ENCODE data around the gene TRIM47. TPM values are rescaled to one million over a fixed set of nuclear protein-coding genes. Genes with fewer than 3 reads are reported as not detected.
A peak's percentile ranks its signal among the peaks of the same experiment; 100 is the strongest.

Gene TRIM47
- total and polyA plus RNA-seq, 2 of the 13 experiments (the other 11 are each of a cell fraction or from before 2014, with no cell fraction given) = 33.5 to 82.0 TPM

- no peak for TF ChIP-seq FOXO1 (CRISPR knock-in tag; IDR thresholded peaks at IDR 0.05)
- 0 out of 2 replicates have a peak, but pooled peaks have one; percentile 45 for TF ChIP-seq MTERF4 (CRISPR knock-in tag; IDR thresholded peaks at IDR 0.05)
- TF ChIP-seq ATF7-NPFF (CRISPR knock-in tag; IDR thresholded peaks at IDR 0.05; ENCODE audit: low read depth) = no peak
- no peak for TF ChIP-seq NONO (IDR thresholded peaks at IDR 0.05)
- TF ChIP-seq NONO (CRISPR knock-in tag; conservative IDR thresholded peaks at IDR 0.05) = no peak; the same call in 1 of the 2 replicates
- TF ChIP-seq NBN (conservative IDR thresholded peaks at IDR 0.05) = no peak
- no peak for TF ChIP-seq SRSF1 (optimal IDR thresholded peaks at IDR 0.05; ENCODE audit: low read depth, low read length)
- TF ChIP-seq ZNF564 (CRISPR knock-in tag; IDR thresholded peaks at IDR 0.05) = no peak
- TF ChIP-seq SKI (IDR thresholded peaks at IDR 0.05; ENCODE audit: partially characterized antibody) = no peak
- TF ChIP-seq PPARG (CRISPR knock-in tag; conservative IDR thresholded peaks at IDR 0.05) = no peak
- no peak for TF ChIP-seq ZNF644 (CRISPR knock-in tag; IDR thresholded peaks at IDR 0.05; ENCODE audit: low read depth)
- TF ChIP-seq ZNF205 (CRISPR knock-in tag; IDR thresholded peaks at IDR 0.05) = no peak
- no peak for TF ChIP-seq SALL2 (CRISPR knock-in tag; IDR thresholded peaks at IDR 0.05)
- TF ChIP-seq ZFP36L2 (CRISPR knock-in tag; IDR thresholded peaks at IDR 0.05) = no peak
- no peak for TF ChIP-seq JUNB (CRISPR knock-in tag; IDR thresholded peaks at IDR 0.05; ENCODE audit: borderline replicate concordance)
- no peak for TF ChIP-seq MXD3 (CRISPR knock-in tag; IDR thresholded peaks at IDR 0.05)
- no peak for TF ChIP-seq BCL6 (CRISPR knock-in tag; IDR thresholded peaks at IDR 0.05)
- no peak for TF ChIP-seq PRPF4 (IDR thresholded peaks at IDR 0.05; ENCODE audit: low read depth, low read length, poor library complexity, severe bottlenecking)
- TF ChIP-seq HDAC6 (IDR thresholded peaks at IDR 0.05; ENCODE audit: low read depth, low read length) = no peak
- TF ChIP-seq ISL2 (CRISPR knock-in tag; IDR thresholded peaks at IDR 0.05) = no peak
- no peak for TF ChIP-seq ZNF263 (CRISPR knock-in tag; IDR thresholded peaks at IDR 0.05)
- no peak for TF ChIP-seq ZNF878 (CRISPR knock-in tag; IDR thresholded peaks at IDR 0.05)
- TF ChIP-seq STAG1 (CRISPR knock-in tag; IDR thresholded peaks at IDR 0.05) = peak; percentile 21; the same call in 1 of the 2 replicates
- peak; percentile 55; the same call in 1 of the 2 replicates for TF ChIP-seq ZNF558 (CRISPR knock-in tag; IDR thresholded peaks at IDR 0.05; ENCODE audit: borderline replicate concordance)
- no peak for TF ChIP-seq ZFAT (CRISPR knock-in tag; conservative IDR thresholded peaks at IDR 0.05)
- TF ChIP-seq FOXA1 (IDR thresholded peaks at IDR 0.05) = no peak
- TF ChIP-seq FOXA1 (CRISPR knock-in tag; IDR thresholded peaks at IDR 0.05) = no peak
- no peak for TF ChIP-seq ZNF431 (CRISPR knock-in tag; IDR thresholded peaks at IDR 0.05; ENCODE audit: borderline replicate concordance, low read depth)
- no peak for TF ChIP-seq CREBL2 (CRISPR knock-in tag; IDR thresholded peaks at IDR 0.05; ENCODE audit: borderline replicate concordance)
- TF ChIP-seq JDP2 (CRISPR knock-in tag; IDR thresholded peaks at IDR 0.05; ENCODE audit: borderline replicate concordance) = no peak
- TF ChIP-seq ZNF441 (CRISPR knock-in tag; IDR thresholded peaks at IDR 0.05; ENCODE audit: borderline replicate concordance) = peak; percentile 99
- peak; percentile 60; the same call in 1 of the 2 replicates for TF ChIP-seq ZNF772 (CRISPR knock-in tag; IDR thresholded peaks at IDR 0.05)
- no peak for TF ChIP-seq ZNF230 (CRISPR knock-in tag; IDR thresholded peaks at IDR 0.05)
- TF ChIP-seq ZSCAN22 (CRISPR knock-in tag; IDR thresholded peaks at IDR 0.05) = peak; percentile 34; the same call in 1 of the 2 replicates
These were observed 17.2 kb upstream of the TRIM47 start (continued) for GRCh38 chr17:75895370-75896155.

All from HepG2 (cell line).